Kidney epithelial cell (primary cell): ENCODE results near the gene MAD1L1. TPM values are rescaled to one million over a fixed set of nuclear protein-coding genes. Genes with fewer than 3 reads are reported as not detected.

Source experiments
- DNase-seq: peaks from one replicate; pipeline ENCODE4 v3.0.0-alpha.2; 2010; ENCODE audit warnings: low read depth
- H3K27me3 ChIP-seq: 2 replicates; pipeline ENCODE4 v1.6.0; 2011; ENCODE audit warnings: low read length; ENCODE audit not compliant: control insufficient read depth, insufficient read depth
- H3K36me3 ChIP-seq: 2 replicates; pipeline ENCODE4 v1.5.1; 2011; ENCODE audit warnings: low read length; ENCODE audit not compliant: control insufficient read depth, insufficient read depth
- H3K4me3 ChIP-seq: 2 replicates; pipeline ENCODE4 v1.5.1; 2011; ENCODE audit warnings: low read depth, mild to moderate bottlenecking, control low read depth, low read length
- CTCF ChIP-seq: IDR thresholded peaks from 2 replicates; pipeline ENCODE4 v1.5.1; 2011; ENCODE audit warnings: mild to moderate bottlenecking, moderate library complexity, low read length, control low read depth, inconsistent platforms; ENCODE audit not compliant: insufficient read depth, poor library complexity, severe bottlenecking
- total RNA-seq: library from RNA; depleted of rRNA; stranded (reverse); fragments of >200 nt; gene quantifications from 2 replicates; pipeline ENCODE4 v1.2.3, GENCODE V29; 2015

MAD1L1 gene
- total RNA-seq, 1 donor from 2014 or later, result 61.2 TPM

DNA sequence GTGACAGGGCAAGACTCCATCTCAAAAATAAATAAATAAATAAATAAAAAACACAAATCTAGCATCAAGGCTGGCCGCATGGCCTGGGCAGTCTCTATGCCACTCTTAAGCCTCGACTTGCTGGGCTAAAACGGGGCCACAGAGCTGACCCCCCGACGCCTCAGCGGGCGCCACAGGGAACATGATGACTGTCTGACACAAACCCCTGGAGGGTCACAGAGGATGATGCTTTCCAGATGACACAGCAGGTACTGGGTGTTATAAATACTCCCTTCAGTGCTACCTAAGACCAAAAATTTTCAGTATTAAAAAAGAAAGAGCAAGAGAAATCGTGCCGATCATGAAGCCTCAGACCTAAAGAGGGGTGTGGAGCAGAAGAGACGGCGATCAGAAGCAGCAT lies 176.8 kb downstream of the MAD1L1 start:
- Histone ChIP-seq H3K4me3 (no peak overlapping the region), H3K36me3 (peaks cover 2% of the 10 kb centered on the region), H3K27me3 (no peaks in the 10 kb centered on the region)
- no peak for DNase-seq
- TF ChIP-seq CTCF, result no peak

- DNase-seq, result no peak
- no peak for TF ChIP-seq CTCF
- H3K36me3 ChIP-seq, result no peaks in the 10 kb centered on the region
- H3K27me3 ChIP-seq, result no peaks in the 10 kb centered on the region
- no peak overlapping the region for H3K4me3 ChIP-seq
Measured at GRCh38 chr7:2054927-2055326, 177.8 kb downstream of the MAD1L1 start.

DNA sequence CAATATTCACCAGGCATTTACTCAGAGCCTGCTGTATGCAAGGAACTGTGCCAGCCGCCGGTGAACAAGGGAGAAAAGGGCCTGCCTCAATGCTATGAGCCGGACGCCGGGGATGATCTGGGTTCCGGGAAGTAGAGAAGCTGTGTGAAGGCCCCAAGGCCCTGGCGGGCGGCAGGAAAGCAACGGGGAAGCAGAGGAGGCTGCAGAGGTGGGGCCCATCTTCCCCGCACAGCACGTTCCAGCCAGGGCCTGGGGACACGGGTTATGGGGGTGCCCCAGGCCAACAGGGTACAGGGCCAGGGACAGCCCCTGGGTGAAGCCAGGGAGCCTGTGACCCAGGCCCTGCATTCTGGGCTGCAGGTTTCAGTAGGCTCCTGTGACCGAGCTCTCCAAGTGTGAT lies 179.3 kb downstream of the MAD1L1 start:
- TF ChIP-seq CTCF, result no peak
- no peak overlapping the region for H3K4me3 ChIP-seq

DNA sequence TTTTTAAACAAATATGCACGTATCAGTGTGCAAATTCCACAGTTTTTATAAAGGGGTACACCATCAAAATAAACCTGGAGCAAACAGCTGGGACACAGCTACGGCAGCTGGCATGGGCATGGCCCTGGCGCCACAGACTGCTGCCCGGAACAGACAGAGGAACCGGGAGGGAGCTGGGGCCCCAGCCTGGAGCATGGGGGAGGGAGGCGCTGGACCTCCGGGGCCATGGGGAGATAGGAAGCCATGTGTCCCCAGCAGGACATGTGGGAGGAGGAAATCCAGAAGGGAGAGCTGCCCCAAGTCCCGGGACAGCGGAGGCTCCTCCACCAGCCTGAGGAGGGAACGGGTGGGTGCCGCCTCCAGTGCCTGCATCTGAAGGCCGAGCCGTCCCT lies 180.1 kb downstream of the MAD1L1 start:
- no peak for DNase-seq
- Histone ChIP-seq H3K4me3 (no peak overlapping the region), H3K36me3 (no peaks in the 10 kb centered on the region), H3K27me3 (no peaks in the 10 kb centered on the region)
- no peak for TF ChIP-seq CTCF

More for the DNA sequence above, 179.3 kb downstream of the MAD1L1 start:
- DNase-seq, result no peak
- Histone ChIP-seq H3K27me3 (no peaks in the 10 kb centered on the region), H3K36me3 (no peaks in the 10 kb centered on the region)

- Histone ChIP-seq H3K27me3 (no peaks in the 10 kb centered on the region), H3K4me3 (no peak overlapping the region), H3K36me3 (no peaks in the 10 kb centered on the region)
- no peak for DNase-seq
- TF ChIP-seq CTCF, result no peak
Measured at GRCh38 chr7:2051707-2052656, 180.8 kb downstream of the MAD1L1 start.

GRCh38 chr7:2050511-2050866 lies 182.3 kb downstream of the MAD1L1 start:
- no peak overlapping the region for H3K4me3 ChIP-seq
- no peak for TF ChIP-seq CTCF

More at GRCh38 chr7:2050511-2050866, 182.3 kb downstream of the MAD1L1 start:
- no peaks in the 10 kb centered on the region for H3K36me3 ChIP-seq
- H3K27me3 ChIP-seq, result no peaks in the 10 kb centered on the region
- DNase-seq, result no peak
